H7 (cell line): ENCODE data around the gene ENO1. TPM values are rescaled to one million over a fixed set of nuclear protein-coding genes. Genes with fewer than 3 reads are reported as not detected.
"Not testable (repeated sequence)": the region's sequence is repeated elsewhere in the genome, so short reads cannot be mapped to it uniquely, and the experiment has no call there.

Source experiments
- DNase-seq: peaks from one replicate; pipeline ENCODE4 v3.0.0; 2012
- H3K27me3 ChIP-seq: 2 replicates; pipeline ENCODE4 v1.6.0; 2011; ENCODE audit warnings: mild to moderate bottlenecking, low read length; ENCODE audit not compliant: control insufficient read depth, insufficient read depth
- H3K36me3 ChIP-seq: replicated peaks from 2 replicates; pipeline ENCODE4 v1.5.1; 2011; ENCODE audit warnings: low read length; ENCODE audit not compliant: control insufficient read depth, insufficient read depth
- H3K4me3 ChIP-seq: 2 replicates; pipeline ENCODE4 v1.5.1; 2011; ENCODE audit warnings: low read depth, mild to moderate bottlenecking, control low read depth, low read length, moderate library complexity; ENCODE audit not compliant: insufficient read depth
- total RNA-seq: library from RNA; depleted of rRNA; stranded (reverse); fragments of >200 nt; shearing (Covaris generic); gene quantifications from 2 replicates; pipeline ENCODE4 v1.2.3, GENCODE V29; 2014

Gene ENO1
- total RNA-seq, 1 experiment from 2014 or later: 4,764 TPM

DNA sequence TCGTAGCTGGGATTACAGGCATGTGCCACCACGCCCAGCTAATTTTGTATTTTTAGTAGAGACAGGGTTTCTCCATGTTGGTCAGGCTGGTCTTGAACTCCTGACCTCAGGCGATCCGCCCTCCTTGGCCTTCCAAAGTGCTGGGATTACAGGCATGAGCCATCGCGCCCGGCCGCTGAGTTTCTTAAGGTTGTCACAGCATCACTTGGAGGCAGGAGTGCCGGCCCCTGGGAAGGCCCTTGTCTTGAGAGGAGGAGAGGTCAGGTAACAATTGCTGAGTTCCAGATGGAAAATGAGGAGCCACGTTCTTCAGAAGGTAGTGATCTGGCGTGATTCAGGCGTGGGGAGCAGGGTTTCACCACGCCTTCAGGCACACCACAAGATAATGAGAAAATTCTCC, 5.6 kb upstream of the ENO1 start:
- H3K27me3 ChIP-seq, H3K36me3 ChIP-seq, DNase-seq, H3K4me3 ChIP-seq: not testable (repeated sequence)

DNA sequence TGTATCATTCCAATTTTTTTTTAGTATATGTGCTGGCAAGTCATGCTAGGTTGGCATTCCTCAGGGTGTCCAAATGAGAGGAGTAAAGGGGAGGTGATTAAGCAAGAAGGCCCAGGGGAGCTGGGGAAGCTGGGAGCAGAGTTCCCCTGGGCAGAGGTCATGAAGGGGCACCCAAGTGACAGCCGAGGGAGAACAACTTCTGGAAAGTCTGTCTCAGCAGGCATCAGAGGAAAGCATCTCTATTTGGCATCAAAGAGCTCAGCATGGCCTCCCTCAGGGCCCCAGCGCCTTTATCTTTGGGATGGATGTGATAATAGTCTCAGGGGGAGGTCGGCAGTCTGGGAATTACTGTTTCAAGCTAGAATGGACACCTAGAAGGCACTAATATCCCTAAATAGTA, 5.0 kb upstream of the ENO1 start:
- no peaks in the 10 kb centered on the region for H3K27me3 ChIP-seq
- DNase-seq: no peak
- no peaks in the 10 kb centered on the region; the same call in 1 of the 2 replicates for H3K36me3 ChIP-seq
- no peak overlapping the region for H3K4me3 ChIP-seq

DNA sequence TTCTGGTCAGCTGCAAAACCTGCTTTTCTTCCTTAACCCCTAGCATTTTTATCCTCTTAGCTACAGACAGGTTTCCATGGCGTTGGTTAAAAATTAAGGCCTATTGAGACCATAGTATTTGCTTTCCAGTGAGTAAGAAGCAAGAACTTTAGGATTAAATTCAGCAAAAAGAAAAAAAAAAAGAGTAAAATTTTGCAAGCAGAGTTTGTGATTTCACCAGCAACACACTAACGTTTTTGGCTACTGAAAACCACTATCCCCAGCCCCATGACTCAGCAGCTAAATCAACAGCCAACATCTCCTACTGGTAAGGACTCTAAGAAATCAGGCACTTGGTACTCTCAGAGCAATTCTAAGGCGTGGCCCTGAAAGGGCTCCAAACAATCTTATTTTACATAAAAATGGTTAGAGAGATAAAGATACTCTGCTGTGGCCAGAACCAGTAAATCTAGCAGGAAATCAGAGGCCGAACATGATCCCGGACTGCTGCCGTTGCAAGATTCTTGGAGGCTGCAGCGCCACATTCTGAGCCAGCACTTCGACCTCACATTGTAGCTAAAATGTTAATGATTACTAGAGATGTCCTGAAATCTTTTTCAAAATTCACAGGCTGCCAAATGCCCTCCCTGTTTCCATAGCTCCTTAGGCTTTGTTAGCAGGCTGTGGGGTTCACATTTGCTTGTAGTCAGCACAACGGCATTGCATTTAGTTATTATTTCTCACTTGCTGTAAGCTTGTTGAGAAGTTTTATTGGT, 1.6 kb upstream of the ENO1 start:
- Histone ChIP-seq H3K27me3 (no peaks in the 10 kb centered on the region), H3K4me3 (no peak overlapping the region), H3K36me3 (peaks cover 7% of the 10 kb centered on the region)
- peak; percentile 76 for DNase-seq

DNA sequence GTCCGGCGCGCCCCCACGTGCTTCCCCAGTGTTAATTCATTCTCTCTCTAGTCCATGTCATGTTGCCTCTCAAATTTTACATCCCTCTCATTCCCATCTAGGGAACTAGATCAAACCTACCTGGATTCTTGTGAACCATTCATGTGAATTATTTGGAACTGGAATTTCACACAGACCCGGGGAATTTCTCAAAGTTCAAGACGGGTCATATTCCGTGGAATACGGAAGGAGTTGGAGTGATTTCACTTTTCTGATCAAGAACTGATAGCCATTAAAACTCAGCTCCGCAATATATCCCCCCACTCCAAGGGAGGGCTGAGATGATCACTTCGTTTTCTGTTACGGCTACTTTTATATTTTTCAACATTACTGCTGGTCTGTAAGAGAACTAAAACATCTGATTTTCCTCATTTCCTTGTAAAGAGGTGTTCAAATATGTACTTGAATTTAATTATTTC, 1.0 kb upstream of the ENO1 start:
- Histone ChIP-seq H3K4me3 (peak overlapping the region; percentile 98), H3K36me3 (peaks cover 11% of the 10 kb centered on the region), H3K27me3 (no peaks in the 10 kb centered on the region)
- DNase-seq: no peak

DNA sequence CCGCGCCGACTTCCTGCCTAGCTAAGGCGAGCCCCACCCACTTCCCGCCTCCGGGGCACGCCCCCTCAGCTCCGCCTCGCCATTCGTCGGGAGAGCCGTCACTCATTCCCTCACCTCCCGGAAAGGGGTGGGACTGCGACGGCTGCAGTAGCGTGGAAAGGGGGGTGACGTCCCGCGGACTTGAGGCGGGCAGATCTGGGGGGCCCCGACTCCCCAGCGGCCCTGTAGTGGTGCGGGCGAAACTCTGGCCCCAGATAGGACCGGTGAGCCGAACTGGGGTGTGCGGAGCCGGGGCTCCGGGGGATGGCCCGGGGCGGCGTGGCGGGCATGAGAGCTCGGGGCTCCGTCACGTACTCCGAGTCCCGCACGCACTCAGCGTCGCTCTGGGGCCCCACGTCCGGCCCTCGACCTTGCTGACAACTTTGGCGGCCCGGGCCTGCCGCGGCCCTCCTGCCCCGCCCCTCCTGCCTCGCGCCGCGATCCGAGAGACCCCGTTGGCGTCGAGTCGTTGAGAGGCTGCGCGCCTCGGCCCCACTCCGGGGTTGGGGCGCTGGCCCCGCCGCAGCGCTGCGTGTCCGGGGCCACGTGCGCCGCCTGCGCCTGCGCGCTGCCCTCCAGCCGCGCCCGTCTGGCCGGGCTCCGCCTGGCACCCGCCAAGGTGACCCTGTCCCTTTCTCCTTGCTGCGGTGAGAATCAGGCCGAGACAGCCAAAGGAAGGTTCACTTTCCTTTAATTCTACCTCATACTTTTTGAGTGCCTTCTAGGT, 395 bp upstream of the ENO1 start:
- Histone ChIP-seq H3K36me3 (peaks cover 15% of the 10 kb centered on the region), H3K27me3 (no peaks in the 10 kb centered on the region), H3K4me3 (peak overlapping the region; percentile 98)
- DNase-seq: peak; percentile 100

DNA sequence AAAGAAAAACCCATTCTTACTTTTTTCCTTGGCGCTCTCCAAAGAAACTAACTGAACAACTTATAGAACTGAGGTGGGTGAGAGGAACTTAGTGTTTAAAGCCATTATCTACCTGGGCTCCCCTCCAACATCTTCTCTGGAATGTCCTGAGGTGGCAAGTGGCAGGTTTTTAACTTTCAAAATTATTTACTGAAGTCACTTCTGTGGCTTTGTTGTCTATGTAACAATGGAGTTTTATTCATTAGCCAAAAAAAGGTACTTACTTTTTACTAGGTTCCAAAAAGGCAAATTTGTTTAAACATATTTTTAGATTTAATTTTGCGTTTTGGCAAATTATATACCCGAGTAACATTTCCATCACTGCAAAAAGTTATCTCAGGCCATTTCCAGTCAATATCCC, 2.4 kb downstream of the ENO1 start:
- Histone ChIP-seq H3K36me3 (peaks cover 40% of the 10 kb centered on the region), H3K27me3 (no peaks in the 10 kb centered on the region), H3K4me3 (peak overlapping the region; percentile 98; the same call in 1 of the 2 replicates)
- no peak for DNase-seq

DNA sequence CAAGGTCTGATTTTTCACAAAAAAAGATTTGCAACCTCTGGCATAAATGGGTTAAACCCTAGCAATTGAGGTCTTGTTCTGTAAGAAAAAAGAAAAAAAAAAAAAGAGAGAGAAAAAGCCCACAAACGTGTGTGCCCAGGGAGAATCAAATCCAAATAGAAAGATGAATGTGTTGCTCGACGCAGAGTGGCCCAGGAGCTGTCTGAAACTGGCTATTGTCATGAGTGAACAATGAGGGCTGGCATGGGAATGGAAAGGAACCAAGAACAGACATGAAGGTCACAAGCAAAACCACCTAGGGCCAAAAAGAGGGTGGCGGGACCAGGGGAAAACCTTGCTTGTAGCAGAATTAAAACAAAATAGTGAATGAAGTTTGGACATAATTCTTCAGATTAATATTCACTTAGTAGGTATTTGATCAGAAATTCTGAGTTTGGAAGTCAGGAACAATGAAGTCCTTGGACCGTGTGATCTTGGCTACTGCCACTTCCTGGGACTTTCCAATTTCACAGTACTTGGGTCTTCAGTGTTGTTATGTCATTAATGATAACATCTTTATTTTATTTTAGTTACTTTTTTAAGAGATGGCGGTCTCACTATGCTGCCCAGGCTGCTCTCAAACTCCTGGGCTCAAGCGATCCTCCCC, 3.1 kb downstream of the ENO1 start:
- no peaks in the 10 kb centered on the region for H3K27me3 ChIP-seq
- DNase-seq: no peak
- peak overlapping the region; percentile 1; the same call in 1 of the 2 replicates for H3K4me3 ChIP-seq
- peaks cover 47% of the 10 kb centered on the region for H3K36me3 ChIP-seq

DNA sequence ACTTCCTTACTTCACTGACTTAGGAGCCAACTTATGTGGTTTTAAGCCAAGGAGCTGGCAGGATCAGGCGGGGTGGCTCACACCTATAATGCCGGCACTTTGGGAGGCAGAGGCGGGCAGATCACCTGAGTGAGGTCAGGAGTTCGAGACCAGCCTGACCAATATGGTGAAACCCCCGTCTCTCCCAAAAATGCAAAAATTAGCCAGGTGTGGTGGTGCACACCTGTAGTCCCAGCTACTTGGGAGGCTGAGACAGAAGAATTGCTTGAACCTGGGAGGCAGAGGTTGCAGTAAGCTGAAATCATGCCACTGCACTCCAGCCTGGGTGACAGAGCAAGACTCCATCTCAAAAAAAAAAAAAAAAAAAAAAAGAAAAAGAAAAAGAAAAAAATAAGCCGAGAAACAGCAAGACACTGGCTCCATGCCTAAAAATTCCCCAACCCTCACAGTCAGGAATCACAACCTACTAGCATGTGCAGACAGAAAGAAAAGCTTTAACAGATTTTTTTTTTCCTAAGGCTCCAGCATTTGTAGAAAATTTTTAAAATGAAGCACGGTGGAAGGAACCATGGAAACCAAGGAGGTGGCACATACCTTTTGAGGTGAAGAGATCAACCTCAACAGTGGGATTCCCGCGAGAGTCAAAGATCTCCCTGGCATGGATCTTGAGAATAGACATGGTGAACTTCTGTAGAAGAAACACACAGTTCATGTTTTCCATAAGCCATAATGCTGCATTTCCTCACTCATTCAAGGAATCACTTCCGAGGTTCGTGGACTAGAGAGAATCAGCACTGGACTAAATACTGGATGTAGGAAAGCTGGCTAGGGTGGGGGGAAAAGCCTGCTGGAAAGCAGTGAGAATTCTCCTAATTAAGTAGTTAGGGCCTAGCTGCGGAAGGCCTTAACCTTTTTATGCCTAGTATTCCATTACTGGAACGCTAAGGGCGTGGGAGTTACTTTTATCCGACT, 4.0 kb downstream of the ENO1 start:
- no peak for DNase-seq
- H3K27me3 ChIP-seq: no peaks in the 10 kb centered on the region
- no peak overlapping the region; the same call in 1 of the 2 replicates for H3K4me3 ChIP-seq
- H3K36me3 ChIP-seq: peaks cover 52% of the 10 kb centered on the region

DNA sequence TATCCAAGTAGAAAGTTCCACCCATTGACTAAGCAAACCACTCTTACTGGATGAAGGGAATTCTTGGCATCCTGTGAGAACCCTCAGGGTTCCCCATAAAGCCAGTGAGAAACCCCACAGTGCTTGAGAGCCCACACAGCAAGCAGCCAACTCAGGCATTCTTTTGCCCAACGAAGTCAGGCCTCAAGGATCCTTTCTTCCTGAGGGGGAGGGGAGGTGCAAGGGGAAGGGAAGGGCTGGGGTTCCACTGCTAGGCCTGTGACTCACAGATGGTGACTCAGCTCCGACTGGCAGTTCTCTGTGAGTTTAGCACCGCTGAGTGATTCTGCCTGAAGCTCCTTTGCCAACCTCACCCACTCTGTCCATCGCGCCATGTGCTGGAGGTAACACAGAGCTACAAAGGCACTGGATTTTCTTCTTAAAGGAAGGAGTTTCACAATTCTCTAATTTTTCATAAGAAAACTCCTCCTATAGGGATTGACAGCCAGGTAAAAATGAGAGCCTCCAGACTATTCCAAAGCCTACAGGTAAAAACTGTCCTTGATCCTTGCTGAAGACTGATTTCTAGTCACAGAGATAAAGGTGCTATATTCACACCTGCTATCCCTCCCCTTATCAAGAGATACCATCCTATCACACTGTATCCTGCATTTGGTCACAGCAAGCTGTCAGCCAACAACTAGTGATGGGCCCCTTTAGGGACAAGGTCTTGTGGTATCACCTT, 4.8 kb downstream of the ENO1 start:
- no peaks in the 10 kb centered on the region for H3K27me3 ChIP-seq
- no peak overlapping the region for H3K4me3 ChIP-seq
- peaks cover 57% of the 10 kb centered on the region for H3K36me3 ChIP-seq
- peak; percentile 80 for DNase-seq

DNA sequence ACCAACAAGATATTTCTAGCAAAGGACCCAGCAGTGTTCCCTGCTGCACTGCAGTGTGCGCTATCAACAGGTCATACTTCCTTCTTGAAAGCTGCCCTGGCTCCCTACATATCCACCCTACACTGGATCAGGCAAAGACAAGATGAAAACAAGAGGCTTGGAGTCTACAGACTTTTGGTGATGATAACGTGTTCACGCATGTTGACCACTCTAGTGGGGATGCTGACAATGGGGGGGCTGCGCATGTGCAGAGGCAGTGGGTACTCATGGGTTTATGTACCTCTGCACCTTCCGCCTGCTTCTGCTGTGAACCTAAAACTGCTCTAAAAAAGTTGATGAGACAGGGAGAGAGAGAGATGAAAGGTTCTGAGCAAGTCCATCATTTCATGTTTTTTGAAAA, 5.5 kb downstream of the ENO1 start:
- H3K27me3 ChIP-seq: no peaks in the 10 kb centered on the region
- DNase-seq: no peak
- H3K36me3 ChIP-seq: peaks cover 60% of the 10 kb centered on the region
- H3K4me3 ChIP-seq: no peak overlapping the region

DNA sequence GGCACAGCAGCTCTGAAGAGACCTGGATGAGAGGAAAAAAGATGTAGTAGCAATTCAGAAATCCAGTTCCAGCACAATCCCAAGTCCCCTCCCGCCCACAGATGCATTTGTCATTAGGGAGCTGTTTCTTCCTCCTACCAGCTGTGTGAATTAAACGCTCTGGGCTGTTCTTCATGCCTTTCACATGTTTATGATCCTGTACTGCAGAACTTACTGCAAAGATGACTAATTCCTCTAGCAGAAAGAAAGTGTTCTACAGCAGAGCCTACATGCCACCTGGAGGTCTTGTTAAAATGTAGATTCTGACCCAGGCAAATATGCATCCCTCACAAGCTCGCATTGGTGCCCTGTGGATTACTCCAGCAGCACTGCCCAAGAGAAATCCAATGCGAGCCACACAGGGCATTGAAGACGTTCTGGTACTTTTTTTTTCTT, 6.5 kb downstream of the ENO1 start:
- no peak for DNase-seq
- Histone ChIP-seq H3K27me3 (no peaks in the 10 kb centered on the region), H3K36me3 (peaks cover 68% of the 10 kb centered on the region), H3K4me3 (no peak overlapping the region)

DNA sequence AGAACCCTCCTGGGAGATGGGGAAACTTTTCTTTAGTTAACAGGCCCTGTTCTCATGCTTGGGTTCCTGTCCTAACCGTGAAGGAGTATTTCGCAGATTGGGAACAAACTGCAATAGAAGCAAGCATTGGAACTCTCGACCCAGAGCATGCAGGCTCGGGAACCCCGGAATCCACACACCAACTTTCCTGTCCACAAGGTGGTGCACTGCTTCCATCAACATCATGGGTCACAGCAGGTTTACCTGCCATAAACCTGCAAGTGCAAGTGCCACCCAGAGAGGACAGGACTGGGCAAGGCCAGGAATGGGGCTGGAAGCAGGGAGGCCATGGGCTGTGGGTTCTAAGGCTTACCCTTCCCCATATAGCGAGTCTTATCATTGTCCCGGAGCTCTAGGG, 6.9 kb downstream of the ENO1 start:
- Histone ChIP-seq H3K36me3 (peaks cover 72% of the 10 kb centered on the region), H3K4me3 (no peak overlapping the region), H3K27me3 (no peaks in the 10 kb centered on the region)
- DNase-seq: no peak
